SK-N-SH treated with all-trans-retinoic acid at 6 μM for 48 hours (cell line): ENCODE data around the gene RNU5D-1.

Source experiments
- ATAC-seq: fragments of 200-7000 bp; cut with Tn5 transposase; 3 replicates; pipeline ENCODE4 v1.9.1; 2020; ENCODE audit warnings: mild to moderate bottlenecking, moderate library complexity
- ARNTL ChIP-seq: fragments of 450-650 bp; formaldehyde crosslinking; IDR thresholded peaks from 2 replicates; pipeline ENCODE4 v1.5.0; 2020; ENCODE audit warnings: low read depth, mild to moderate bottlenecking, moderate library complexity, borderline replicate concordance
- BACH2 ChIP-seq: fragments of 250-450 bp; sonication (Bioruptor Pico); IDR thresholded peaks from 2 replicates; pipeline ENCODE4 v1.9.0; 2021; ENCODE audit warnings: mild to moderate bottlenecking, borderline replicate concordance
- CSDC2 ChIP-seq: fragments of 250-450 bp; sonication (Bioruptor Pico); IDR thresholded peaks from 2 replicates; pipeline ENCODE4 v1.5.0; 2020; ENCODE audit warnings: mild to moderate bottlenecking, moderate library complexity
- ESRRG ChIP-seq: fragments of 250-450 bp; sonication (Bioruptor Pico); IDR thresholded peaks from 2 replicates; pipeline ENCODE4 v1.6.1; 2021; ENCODE audit warnings: mild to moderate bottlenecking
- ISL1 ChIP-seq: fragments of 250-450 bp; sonication (Bioruptor Pico); IDR thresholded peaks from 2 replicates; pipeline ENCODE4 v2.1.2; 2022; ENCODE audit warnings: mild to moderate bottlenecking, moderate library complexity
- OSR1 ChIP-seq: fragments of 250-450 bp; sonication (Bioruptor Pico); IDR thresholded peaks from 2 replicates; pipeline ENCODE4 v1.8.0; 2022; ENCODE audit warnings: moderate library complexity, mild to moderate bottlenecking, inconsistent platforms
- PPARA ChIP-seq: fragments of 250-450 bp; sonication (Bioruptor Pico); IDR thresholded peaks from 2 replicates; pipeline ENCODE4 v1.5.0; 2020; ENCODE audit warnings: mild to moderate bottlenecking, borderline replicate concordance
- RARB ChIP-seq: fragments of 250-450 bp; sonication (Bioruptor Pico); IDR thresholded peaks from 2 replicates; pipeline ENCODE4 v1.8.0; 2021; ENCODE audit warnings: mild to moderate bottlenecking, moderate library complexity
- SNAI2 ChIP-seq: fragments of 250-450 bp; sonication (Bioruptor Pico); IDR thresholded peaks from 2 replicates; pipeline ENCODE4 v1.5.0; 2020; ENCODE audit warnings: mild to moderate bottlenecking, moderate library complexity
- TCF4 ChIP-seq: fragments of 250-450 bp; sonication (Bioruptor Pico); IDR thresholded peaks from 2 replicates; pipeline ENCODE4 v1.8.0; 2021; ENCODE audit warnings: mild to moderate bottlenecking, moderate library complexity, borderline replicate concordance
- TOX ChIP-seq: fragments of 250-450 bp; sonication (Bioruptor Pico); IDR thresholded peaks from 2 replicates; pipeline ENCODE4 v1.8.0; 2021; ENCODE audit warnings: mild to moderate bottlenecking, moderate library complexity, borderline replicate concordance
- ZC3H10 ChIP-seq: fragments of 250-450 bp; sonication (Bioruptor Pico); IDR thresholded peaks from 2 replicates; pipeline ENCODE4 v1.5.1; 2021; ENCODE audit warnings: mild to moderate bottlenecking, moderate library complexity
- ZFP30 ChIP-seq: fragments of 450-650 bp; formaldehyde crosslinking; IDR thresholded peaks from 2 replicates; pipeline ENCODE4 v1.5.0; 2022; ENCODE audit warnings: mild to moderate bottlenecking, moderate library complexity
- ZNF565 ChIP-seq: fragments of 450-650 bp; formaldehyde crosslinking; conservative IDR thresholded peaks from 2 replicates; pipeline ENCODE4 v1.5.0; 2020; ENCODE audit warnings: low read depth, mild to moderate bottlenecking, moderate library complexity
- ZNF70 ChIP-seq: fragments of 450-650 bp; formaldehyde crosslinking; IDR thresholded peaks from 2 replicates; pipeline ENCODE4 v1.5.0; 2020; ENCODE audit warnings: mild to moderate bottlenecking, moderate library complexity
- ZNF8 ChIP-seq: fragments of 450-650 bp; formaldehyde crosslinking; IDR thresholded peaks from 2 replicates; pipeline ENCODE4 v1.5.0; 2020; ENCODE audit warnings: mild to moderate bottlenecking, moderate library complexity
- TF ChIP-seq, protein P1 (sequence below): fragments of 250-450 bp; sonication (Bioruptor Pico); IDR thresholded peaks from 2 replicates; pipeline ENCODE4 v1.5.1; 2020; ENCODE audit warnings: low read depth, mild to moderate bottlenecking, moderate library complexity
- TF ChIP-seq, protein P2 (sequence below): fragments of 250-450 bp; sonication (Bioruptor Pico); IDR thresholded peaks from 2 replicates; pipeline ENCODE4 v1.8.0; 2021; ENCODE audit warnings: low read depth, mild to moderate bottlenecking, moderate library complexity, borderline replicate concordance
- TF ChIP-seq, protein P3 (sequence below): fragments of 250-450 bp; sonication (Bioruptor Pico); IDR thresholded peaks from 2 replicates; pipeline ENCODE4 v1.5.0; 2020; ENCODE audit warnings: mild to moderate bottlenecking, moderate library complexity
- TF ChIP-seq, protein P4 (sequence below): fragments of 250-450 bp; sonication (Bioruptor Pico); IDR thresholded peaks from 2 replicates; pipeline ENCODE4 v1.5.1; 2021; ENCODE audit warnings: mild to moderate bottlenecking, moderate library complexity

The RNU5D-1 gene

DNA sequence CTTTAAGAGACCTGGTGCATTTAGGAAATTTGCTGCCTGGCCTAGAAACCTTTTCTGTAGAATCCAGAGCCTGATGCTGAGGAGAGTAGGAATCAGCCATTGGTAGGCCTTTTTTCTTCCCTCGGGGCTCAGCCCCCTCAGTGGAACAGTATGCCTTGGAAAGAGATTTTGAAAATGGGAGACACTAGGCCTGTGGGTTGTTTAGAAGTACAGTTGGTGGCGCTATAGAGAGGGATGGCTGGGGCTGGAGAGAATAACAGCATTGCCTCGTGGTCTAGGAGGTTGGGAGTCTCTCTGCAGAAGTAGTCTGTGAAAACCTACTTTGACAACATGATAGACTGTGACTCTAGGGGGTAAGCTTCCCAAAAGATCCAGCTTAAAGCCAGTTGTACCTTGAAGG is 16.9 kb upstream of the RNU5D-1 start:
- ATAC-seq = peak; percentile 42; the same call in 2 of the 3 replicates

DNA sequence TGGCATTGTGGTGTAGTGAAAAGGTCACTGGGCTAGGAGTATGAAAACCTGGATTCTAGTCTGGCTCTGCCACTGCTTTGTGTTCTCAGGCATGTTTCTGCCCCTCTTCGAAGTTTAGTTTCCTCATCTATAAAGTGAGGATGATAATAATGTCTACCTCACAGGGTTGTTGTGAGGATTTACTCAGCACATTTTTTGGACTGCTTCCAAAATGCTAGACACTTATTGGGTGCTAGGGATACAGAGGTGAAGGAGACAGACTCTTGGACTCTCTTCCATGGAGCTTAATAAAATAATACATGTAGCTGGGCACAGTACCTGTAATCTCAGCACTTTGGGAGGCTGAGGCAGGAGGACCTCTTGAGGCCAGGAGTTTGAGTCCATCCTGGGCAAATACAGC is 12.2 kb upstream of the RNU5D-1 start:
- no peak for ATAC-seq
- TF ChIP-seq OSR1 (no peak), ARNTL (no peak), BACH2 (CRISPR knock-in tag) (no peak), ESRRG (CRISPR knock-in tag) (no peak), ISL1 (CRISPR knock-in tag) (no peak), SNAI2 (CRISPR knock-in tag) (no peak), CSDC2 (CRISPR knock-in tag) (no peak), ZNF70 (CRISPR knock-in tag) (no peak), ZNF8 (no peak), ZFP30 (CRISPR knock-in tag) (no peak), TOX (no peak), TCF4 (no peak), RARB (CRISPR knock-in tag) (no peak), PPARA (CRISPR knock-in tag) (no peak), ZC3H10 (CRISPR knock-in tag) (no peak)
- TF ChIP-seq, protein P1, sequence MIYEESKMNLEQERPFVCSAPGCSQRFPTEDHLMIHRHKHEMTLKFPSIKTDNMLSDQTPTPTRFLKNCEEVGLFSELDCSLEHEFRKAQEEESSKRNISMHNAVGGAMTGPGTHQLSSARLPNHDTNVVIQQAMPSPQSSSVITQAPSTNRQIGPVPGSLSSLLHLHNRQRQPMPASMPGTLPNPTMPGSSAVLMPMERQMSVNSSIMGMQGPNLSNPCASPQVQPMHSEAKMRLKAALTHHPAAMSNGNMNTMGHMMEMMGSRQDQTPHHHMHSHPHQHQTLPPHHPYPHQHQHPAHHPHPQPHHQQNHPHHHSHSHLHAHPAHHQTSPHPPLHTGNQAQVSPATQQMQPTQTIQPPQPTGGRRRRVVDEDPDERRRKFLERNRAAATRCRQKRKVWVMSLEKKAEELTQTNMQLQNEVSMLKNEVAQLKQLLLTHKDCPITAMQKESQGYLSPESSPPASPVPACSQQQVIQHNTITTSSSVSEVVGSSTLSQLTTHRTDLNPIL (CRISPR knock-in tag) = no peak
- TF ChIP-seq, protein P2, sequence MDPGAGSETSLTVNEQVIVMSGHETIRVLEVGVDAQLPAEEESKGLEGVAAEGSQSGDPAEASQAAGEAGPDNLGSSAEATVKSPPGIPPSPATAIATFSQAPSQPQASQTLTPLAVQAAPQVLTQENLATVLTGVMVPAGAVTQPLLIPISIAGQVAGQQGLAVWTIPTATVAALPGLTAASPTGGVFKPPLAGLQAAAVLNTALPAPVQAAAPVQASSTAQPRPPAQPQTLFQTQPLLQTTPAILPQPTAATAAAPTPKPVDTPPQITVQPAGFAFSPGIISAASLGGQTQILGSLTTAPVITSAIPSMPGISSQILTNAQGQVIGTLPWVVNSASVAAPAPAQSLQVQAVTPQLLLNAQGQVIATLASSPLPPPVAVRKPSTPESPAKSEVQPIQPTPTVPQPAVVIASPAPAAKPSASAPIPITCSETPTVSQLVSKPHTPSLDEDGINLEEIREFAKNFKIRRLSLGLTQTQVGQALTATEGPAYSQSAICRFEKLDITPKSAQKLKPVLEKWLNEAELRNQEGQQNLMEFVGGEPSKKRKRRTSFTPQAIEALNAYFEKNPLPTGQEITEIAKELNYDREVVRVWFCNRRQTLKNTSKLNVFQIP (CRISPR knock-in tag) = no peak
- TF ChIP-seq, protein P3, sequence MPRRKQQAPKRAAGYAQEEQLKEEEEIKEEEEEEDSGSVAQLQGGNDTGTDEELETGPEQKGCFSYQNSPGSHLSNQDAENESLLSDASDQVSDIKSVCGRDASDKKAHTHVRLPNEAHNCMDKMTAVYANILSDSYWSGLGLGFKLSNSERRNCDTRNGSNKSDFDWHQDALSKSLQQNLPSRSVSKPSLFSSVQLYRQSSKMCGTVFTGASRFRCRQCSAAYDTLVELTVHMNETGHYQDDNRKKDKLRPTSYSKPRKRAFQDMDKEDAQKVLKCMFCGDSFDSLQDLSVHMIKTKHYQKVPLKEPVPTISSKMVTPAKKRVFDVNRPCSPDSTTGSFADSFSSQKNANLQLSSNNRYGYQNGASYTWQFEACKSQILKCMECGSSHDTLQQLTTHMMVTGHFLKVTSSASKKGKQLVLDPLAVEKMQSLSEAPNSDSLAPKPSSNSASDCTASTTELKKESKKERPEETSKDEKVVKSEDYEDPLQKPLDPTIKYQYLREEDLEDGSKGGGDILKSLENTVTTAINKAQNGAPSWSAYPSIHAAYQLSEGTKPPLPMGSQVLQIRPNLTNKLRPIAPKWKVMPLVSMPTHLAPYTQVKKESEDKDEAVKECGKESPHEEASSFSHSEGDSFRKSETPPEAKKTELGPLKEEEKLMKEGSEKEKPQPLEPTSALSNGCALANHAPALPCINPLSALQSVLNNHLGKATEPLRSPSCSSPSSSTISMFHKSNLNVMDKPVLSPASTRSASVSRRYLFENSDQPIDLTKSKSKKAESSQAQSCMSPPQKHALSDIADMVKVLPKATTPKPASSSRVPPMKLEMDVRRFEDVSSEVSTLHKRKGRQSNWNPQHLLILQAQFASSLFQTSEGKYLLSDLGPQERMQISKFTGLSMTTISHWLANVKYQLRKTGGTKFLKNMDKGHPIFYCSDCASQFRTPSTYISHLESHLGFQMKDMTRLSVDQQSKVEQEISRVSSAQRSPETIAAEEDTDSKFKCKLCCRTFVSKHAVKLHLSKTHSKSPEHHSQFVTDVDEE = no peak
- TF ChIP-seq, protein P4, sequence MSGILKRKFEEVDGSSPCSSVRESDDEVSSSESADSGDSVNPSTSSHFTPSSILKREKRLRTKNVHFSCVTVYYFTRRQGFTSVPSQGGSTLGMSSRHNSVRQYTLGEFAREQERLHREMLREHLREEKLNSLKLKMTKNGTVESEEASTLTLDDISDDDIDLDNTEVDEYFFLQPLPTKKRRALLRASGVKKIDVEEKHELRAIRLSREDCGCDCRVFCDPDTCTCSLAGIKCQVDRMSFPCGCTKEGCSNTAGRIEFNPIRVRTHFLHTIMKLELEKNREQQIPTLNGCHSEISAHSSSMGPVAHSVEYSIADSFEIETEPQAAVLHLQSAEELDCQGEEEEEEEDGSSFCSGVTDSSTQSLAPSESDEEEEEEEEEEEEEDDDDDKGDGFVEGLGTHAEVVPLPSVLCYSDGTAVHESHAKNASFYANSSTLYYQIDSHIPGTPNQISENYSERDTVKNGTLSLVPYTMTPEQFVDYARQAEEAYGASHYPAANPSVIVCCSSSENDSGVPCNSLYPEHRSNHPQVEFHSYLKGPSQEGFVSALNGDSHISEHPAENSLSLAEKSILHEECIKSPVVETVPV (CRISPR knock-in tag) = no peak
- TF ChIP-seq, all 23 proteins: peak for 0

More for the DNA sequence above, 16.9 kb upstream of the RNU5D-1 start:
- TF ChIP-seq ZNF565 (CRISPR knock-in tag) (no peak), ISL1 (CRISPR knock-in tag) (no peak), PPARA (CRISPR knock-in tag) (no peak), ZFP30 (CRISPR knock-in tag) (no peak), OSR1 (no peak)
- TF ChIP-seq, protein P2 (CRISPR knock-in tag) = no peak
- TF ChIP-seq, protein P3 = no peak
